GM21576 (cell line): ENCODE data around the gene TRUB2.

ENCODE experiments used
- ATAC-seq: cut with Tn5 transposase; IDR thresholded peaks from one replicate; pipeline ENCODE4 v1.9.1; 2021; ENCODE audit warnings: mild to moderate bottlenecking, moderate library complexity; ENCODE audit not compliant: unreplicated experiment

Gene TRUB2

DNA sequence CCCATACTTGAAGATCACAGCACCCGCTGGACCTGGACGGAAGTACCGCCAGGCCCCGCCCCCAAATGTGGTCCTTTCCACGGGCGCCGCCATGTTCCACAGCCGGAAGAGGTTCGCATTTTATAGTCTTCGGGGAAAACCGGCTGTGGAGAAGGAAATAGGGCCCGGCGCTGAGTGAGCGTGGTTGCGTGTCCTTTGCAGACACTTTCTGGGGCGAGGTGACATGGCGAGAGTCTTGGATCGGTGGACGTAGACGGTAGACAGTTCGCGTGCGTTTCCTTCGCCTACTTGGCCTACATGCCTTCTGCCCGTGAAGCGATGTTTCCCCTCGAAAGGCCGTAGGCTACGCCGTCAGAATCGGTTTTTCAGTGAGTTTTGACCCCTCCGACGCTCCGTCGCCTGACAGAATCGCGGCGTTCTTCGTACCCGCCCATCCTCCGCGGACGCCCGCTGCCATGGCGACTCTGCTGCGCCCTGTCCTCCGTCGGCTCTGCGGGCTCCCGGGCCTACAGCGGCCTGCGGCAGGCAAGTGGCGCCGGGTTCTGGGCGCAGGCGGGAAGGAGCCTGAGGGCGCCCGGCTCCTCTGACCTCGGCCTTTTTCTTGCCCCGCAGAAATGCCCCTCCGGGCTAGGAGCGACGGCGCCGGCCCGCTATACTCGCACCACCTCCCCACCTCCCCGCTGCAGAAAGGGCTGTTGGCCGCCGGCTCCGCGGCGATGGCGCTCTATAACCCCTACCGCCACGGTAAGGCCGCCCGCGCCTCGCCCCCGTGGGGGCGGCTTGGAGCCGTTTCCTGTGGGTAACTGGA, at the start of gene TRUB2, which contains the start of gene COQ4:
TRUB2 (minus strand) TSS at position 44 of the 808 bp plus-strand sequence; CDS start at position 5, 39 bp downstream.
COQ4 (plus strand) TSS at position 436 of the 808 bp plus-strand sequence; CDS start at position 456, 20 bp downstream.
- ATAC-seq, result peak; percentile 74

GRCh38 chr9:128371630-128372117, 49.4 kb upstream of the TRUB2 start:
- no peak for ATAC-seq

GRCh38 chr9:128370752-128371629, 48.7 kb upstream of the TRUB2 start, which contains the start of gene URM1:
URM1 (plus strand) TSS chr9:128371374; CDS start chr9:128371381, 7 bp downstream.
- ATAC-seq, result peak; percentile 77

DNA sequence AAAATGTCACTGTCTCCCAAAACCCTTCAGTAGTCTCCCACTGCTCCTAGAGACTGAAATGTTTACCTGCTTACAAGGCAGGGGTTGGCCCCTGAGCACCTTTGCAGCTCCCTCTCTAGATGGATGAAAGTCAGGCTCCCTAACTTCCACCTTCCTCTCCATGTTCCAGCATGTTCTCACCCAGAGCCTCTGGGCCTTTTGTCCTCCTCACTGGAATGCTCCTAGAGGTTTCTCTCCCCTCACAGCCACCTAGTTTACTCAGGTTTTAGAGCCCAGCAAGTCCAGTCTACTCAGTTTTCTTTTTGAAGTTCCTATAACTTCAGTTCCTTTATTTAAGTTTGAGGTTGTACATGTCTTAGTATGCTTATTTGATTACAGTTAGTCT, 48.1 kb upstream of the TRUB2 start:
- no peak for ATAC-seq

GRCh38 chr9:128369024-128369706, 46.9 kb upstream of the TRUB2 start:
- no peak for ATAC-seq

DNA sequence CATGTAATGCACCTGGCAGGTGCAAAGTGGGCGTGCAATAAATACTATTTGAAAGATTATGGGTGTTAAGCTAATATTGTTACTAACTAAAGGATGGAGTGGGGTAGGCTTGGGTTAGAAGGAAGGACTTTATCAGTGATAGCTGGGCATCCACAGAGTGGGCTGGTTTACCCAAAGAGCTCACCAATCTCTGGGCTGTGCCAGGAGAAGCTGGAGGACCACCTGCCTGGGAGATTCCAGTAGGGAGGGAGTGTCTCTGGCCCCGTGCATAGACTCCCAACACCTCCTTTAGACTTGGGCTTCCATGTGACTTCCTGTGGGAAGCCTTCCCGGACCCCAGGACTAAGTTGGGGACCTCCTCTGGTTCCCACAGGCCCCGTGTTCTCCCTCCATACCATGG, 43.3 kb upstream of the TRUB2 start:
- no peak for ATAC-seq

GRCh38 chr9:128362774-128363173, 40.5 kb upstream of the TRUB2 start:
- ATAC-seq, result no peak

DNA sequence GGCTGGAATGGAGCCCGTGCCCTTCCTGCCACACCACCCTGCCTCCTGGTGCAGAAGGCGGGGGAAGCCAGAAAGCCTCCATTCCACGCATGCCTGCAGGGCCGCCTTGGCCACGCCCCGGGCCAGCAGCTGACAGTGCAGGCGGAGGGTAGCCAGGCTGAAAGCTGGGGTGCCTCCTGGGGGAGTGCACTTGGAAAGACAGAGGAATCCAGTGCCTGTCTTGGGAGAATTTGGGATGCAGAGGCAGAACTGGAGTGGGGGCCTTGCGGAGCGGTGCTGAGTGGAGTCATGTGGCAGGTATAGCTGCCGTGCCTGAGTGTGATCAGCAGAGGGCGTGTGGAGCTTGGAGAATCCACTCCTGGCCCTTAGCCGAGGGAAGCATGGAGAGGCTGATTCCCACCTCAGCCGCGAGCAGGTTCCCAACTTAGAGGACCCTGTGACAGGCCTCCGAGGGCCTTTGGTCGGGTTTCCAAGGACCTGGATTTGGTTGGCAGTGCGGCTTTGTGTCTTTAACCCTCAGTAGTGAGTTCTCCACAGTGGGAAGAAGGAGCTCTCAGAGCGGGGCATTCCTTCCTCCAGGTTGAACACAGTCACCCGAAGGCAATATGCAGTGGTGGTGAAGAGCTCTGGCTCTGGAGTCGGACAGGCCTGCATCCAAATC, 39.9 kb upstream of the TRUB2 start:
- peak; percentile 47 for ATAC-seq

DNA sequence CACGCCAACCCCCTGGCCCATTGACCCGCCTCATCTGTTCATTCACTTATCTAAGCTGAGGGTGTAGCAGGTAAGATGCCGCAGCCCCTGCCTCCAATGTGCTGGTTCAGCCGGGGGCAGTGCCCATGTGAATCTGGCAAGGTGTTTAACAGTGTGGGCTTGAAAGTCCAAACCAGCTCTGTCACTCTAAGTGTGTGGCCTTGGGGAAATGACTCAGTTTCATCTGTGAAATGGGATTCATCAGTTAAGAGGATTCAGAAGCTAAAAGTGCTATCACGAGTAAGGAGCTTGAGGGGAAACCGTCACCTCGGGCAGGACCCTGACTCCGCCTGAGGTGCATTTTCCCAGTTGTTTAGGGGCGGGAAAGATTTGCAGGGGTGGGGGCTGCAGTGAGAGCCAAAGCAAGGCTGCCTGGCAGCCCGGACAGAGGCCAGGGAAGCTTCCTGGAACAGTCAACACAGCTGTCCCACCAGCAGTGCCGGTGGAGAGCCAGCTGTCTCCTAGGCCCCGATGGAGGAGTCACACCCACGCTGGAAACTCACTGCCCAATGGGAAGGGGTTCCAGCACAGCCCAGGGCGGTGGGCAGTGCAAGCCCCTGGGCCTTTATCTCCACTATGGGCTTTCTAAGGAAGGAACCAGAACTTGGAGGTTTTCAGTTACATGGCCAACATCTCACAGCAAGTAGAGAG, 39.2 kb upstream of the TRUB2 start:
- no peak for ATAC-seq

GRCh38 chr9:128360826-128361225, 38.6 kb upstream of the TRUB2 start:
- no peak for ATAC-seq

- no peak for ATAC-seq
Observed at GRCh38 chr9:128358861-128359260, 36.6 kb upstream of the TRUB2 start.

- no peak for ATAC-seq
Observed at GRCh38 chr9:128358090-128358489, 35.8 kb upstream of the TRUB2 start.

DNA sequence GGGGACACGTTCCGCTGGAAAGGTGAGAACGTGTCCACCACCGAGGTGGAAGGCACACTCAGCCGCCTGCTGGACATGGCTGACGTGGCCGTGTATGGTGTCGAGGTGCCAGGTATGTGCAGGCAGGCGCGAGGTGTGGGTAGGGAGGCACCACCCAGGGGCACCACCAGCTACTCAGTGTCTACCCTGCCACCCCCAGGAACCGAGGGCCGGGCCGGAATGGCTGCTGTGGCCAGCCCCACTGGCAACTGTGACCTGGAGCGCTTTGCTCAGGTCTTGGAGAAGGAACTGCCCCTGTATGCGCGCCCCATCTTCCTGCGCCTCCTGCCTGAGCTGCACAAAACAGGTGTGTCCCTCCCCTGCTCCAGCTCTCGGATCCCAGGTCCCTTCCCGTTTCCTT, 33.2 kb upstream of the TRUB2 start:
- no peak for ATAC-seq

DNA sequence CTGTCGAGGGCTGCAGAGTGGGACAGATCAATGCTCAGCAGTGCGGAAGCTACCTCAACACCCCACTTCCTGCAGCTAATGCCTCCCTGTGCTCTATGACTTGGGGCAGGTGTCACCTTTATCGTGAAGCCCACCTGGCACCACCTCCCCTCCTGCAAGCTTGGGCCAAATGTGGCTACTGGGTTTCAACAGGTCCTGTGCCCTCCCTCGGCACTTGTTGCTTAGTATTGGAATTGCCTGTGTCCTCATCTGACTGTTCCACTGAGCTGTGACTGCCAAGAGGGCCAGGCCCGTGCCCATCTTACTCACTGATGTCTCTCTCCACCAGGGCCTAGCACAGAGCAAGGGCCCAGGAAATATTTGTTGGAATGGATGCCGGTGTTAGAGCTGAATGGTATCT, 27.5 kb upstream of the TRUB2 start:
- ATAC-seq, result no peak

GRCh38 chr9:128349125-128349524, 26.9 kb upstream of the TRUB2 start:
- ATAC-seq, result no peak

DNA sequence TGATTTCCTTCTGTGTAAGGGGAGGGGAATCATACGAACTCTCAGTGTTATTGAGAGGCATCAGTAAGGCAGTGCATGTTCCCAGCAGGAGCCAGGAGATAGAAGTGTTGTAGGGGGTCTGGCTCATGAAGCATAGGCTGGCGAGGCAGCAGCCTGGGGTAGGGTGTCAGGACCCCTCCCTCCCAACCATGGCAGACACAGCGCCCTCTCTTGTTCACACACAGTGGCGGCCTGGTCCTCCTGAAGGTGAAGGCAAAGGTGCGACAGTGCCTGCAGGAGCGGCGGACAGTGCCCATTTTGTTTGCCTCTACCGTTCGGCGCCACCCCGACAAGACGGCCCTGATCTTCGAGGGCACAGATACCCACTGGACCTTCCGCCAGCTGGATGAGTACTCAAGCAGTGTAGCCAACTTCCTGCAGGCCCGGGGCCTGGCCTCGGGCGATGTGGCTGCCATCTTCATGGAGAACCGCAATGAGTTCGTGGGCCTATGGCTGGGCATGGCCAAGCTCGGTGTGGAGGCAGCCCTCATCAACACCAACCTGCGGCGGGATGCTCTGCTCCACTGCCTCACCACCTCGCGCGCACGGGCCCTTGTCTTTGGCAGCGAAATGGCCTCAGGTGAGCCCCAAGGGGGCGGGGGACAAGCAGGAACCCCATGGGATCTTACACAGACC, 22.8 kb upstream of the TRUB2 start:
- ATAC-seq, result no peak

DNA sequence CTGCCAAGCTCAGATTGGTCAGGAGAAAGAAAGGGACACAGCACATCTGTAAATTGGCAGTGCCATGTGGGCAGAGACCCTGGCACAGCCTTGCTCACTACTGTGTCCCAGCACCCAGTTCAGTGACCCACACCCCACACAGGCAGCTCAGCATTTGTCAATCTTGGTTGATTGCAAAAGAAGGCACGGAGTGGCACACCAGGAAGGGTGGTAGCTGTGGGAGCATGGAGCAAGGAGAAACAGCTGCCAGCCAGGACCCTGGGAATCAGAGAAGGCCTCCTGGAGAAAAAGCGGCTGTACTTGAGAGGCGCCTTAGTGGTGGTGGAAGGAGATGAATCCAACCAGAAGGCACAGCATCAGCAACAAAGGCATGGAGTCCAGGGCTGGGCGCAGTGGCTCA, 21.6 kb upstream of the TRUB2 start:
- no peak for ATAC-seq

DNA sequence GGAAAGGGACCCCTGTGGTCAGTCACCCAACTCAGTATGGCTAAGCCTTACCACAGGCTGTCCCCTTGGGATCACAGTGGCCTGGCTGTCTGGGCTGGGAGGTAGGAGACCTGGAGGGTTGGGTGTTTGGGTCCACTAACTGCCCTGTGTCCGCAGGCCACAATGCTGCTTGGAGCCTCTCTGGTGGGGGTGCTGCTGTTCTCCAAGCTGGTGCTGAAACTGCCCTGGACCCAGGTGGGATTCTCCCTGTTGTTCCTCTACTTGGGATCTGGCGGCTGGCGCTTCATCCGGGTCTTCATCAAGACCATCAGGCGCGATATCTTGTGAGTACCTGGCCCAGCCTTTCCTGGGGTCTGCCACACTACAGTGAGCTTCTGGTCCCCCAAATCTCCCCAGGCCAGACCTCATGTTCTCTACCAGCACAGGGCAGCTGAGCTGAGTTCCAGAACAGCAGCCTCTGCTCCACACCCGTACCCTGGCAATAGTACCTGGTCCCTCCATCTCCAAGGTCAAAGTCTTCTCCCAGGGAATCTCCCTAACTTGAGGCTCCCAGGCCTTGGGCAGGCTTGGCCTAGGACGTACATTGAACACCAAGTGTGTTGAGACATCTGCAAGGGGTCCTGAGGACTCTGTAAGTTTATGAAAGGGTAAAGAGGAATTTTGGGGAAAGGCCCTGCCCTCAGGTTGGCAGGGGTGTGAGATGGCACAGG, 20.9 kb upstream of the TRUB2 start:
- ATAC-seq, result no peak

- ATAC-seq, result no peak
Observed at GRCh38 chr9:128341435-128341849, 19.2 kb upstream of the TRUB2 start.
